HepG2 (cell line): ENCODE data around the gene OR2V2. TPM values are rescaled to one million over a fixed set of nuclear protein-coding genes. Genes with fewer than 3 reads are reported as not detected.

ENCODE experiments used
- DR1 ChIP-seq: sonication (generic); formaldehyde crosslinking; IDR thresholded peaks from 2 replicates; pipeline ENCODE4 v1.8.0; 2021; ENCODE audit warnings: mild to moderate bottlenecking, missing genetic modification reagents, inconsistent platforms
- FOSL2 ChIP-seq: sonication (generic); formaldehyde crosslinking; IDR thresholded peaks from 2 replicates; pipeline ENCODE4 v1.4.0; 2020; ENCODE audit warnings: missing genetic modification reagents
- FOXK2 ChIP-seq: fragments of 450-650 bp; IDR thresholded peaks from 2 replicates; pipeline ENCODE4 v1.6.1; 2016
- NR2C2 ChIP-seq: sonication (generic); formaldehyde crosslinking; IDR thresholded peaks from 2 replicates; pipeline ENCODE4 v1.4.0; 2020; ENCODE audit warnings: missing genetic modification reagents, mild to moderate bottlenecking, moderate library complexity, borderline replicate concordance
- PHF5A ChIP-seq: IDR thresholded peaks from one replicate; pipeline ENCODE4 v1.6.1; 2018; ENCODE audit warnings: low read depth, missing genetic modification reagents; ENCODE audit not compliant: unreplicated experiment
- PITX1 ChIP-seq: sonication (generic); formaldehyde crosslinking; IDR thresholded peaks from 2 replicates; pipeline ENCODE4 v1.5.1; 2020; ENCODE audit warnings: mild to moderate bottlenecking, missing genetic modification reagents
- PRDM10 ChIP-seq: sonication (generic); formaldehyde crosslinking; IDR thresholded peaks from 2 replicates; pipeline ENCODE4 v1.4.0; 2020; ENCODE audit warnings: low read depth, missing genetic modification reagents
- TEF ChIP-seq: sonication (generic); formaldehyde crosslinking; IDR thresholded peaks from 2 replicates; pipeline ENCODE4 v1.5.0; 2020; ENCODE audit warnings: missing genetic modification reagents
- ZBTB10 ChIP-seq: sonication (generic); formaldehyde crosslinking; IDR thresholded peaks from 2 replicates; pipeline ENCODE4 v1.4.0; 2020; ENCODE audit warnings: missing genetic modification reagents, borderline replicate concordance
- ZBTB3 ChIP-seq: sonication (generic); formaldehyde crosslinking; IDR thresholded peaks from 2 replicates; pipeline ENCODE4 v1.4.0; 2020; ENCODE audit warnings: low read depth, mild to moderate bottlenecking, moderate library complexity, missing genetic modification reagents, borderline replicate concordance
- ZBTB44 ChIP-seq: sonication (generic); formaldehyde crosslinking; IDR thresholded peaks from 2 replicates; pipeline ENCODE4 v1.4.0; 2020; ENCODE audit warnings: missing genetic modification reagents
- ZMYM4 ChIP-seq: sonication (generic); formaldehyde crosslinking; IDR thresholded peaks from 2 replicates; pipeline ENCODE4 v1.8.1; 2023; ENCODE audit warnings: mild to moderate bottlenecking, missing genetic modification reagents
- ZNF274 ChIP-seq: sonication (generic); formaldehyde crosslinking; IDR thresholded peaks from 2 replicates; pipeline ENCODE4 v1.5.1; 2020; ENCODE audit warnings: mild to moderate bottlenecking, missing genetic modification reagents
- ZNF280B ChIP-seq: sonication (generic); formaldehyde crosslinking; IDR thresholded peaks from 2 replicates; pipeline ENCODE4 v1.5.0; 2020; ENCODE audit warnings: missing genetic modification reagents, mild to moderate bottlenecking, borderline replicate concordance
- ZNF282 ChIP-seq: fragments of 450-650 bp; IDR thresholded peaks from 2 replicates; pipeline ENCODE4 v1.6.1; 2018; ENCODE audit not compliant: partially characterized antibody
- ZNF441 ChIP-seq: sonication (generic); formaldehyde crosslinking; IDR thresholded peaks from 2 replicates; pipeline ENCODE4 v1.7.0; 2021; ENCODE audit warnings: missing genetic modification reagents, borderline replicate concordance
- ZNF775 ChIP-seq: sonication (generic); formaldehyde crosslinking; IDR thresholded peaks from 2 replicates; pipeline ENCODE4 v1.4.0; 2020; ENCODE audit warnings: missing genetic modification reagents, mild to moderate bottlenecking, moderate library complexity, borderline replicate concordance
- polyA plus RNA-seq, 8 experiments: library from polyadenylated mRNA; depleted of rRNA in 3 of 8; stranded (reverse) in 7 of 8; unstranded in 1 of 8; fragments of >200 nt; fragmentation: Illumina TruSeq in 4 of 8; extraction: Trizol in 4 of 8; gene quantifications; 2 replicates each; pipeline versions ENCODE4 v1.2.1 to v1.2.3, GENCODE V29; 2011 to 2016; ENCODE audit warnings: low read depth in 4 of 8, missing spikeins in 1 of 8, mixed read lengths in 1 of 8; ENCODE audit not compliant: insufficient read depth in 1 of 8
- total RNA-seq, 5 experiments: library from RNA; depleted of rRNA; stranded (reverse); fragments of >200 nt; fragmentation: Illumina TruSeq; extraction: Trizol; gene quantifications; 2 replicates each; pipeline ENCODE4 v1.2.3, GENCODE V29; 2016; ENCODE audit warnings: low read depth in 1 of 5

OR2V2 gene
- total and polyA plus RNA-seq, 2 of the 13 experiments (the other 11 are each of a cell fraction or from before 2014, with no cell fraction given) = not detected

GRCh38 chr5:181187500-181188213 lies 40.3 kb downstream of the OR2V2 start (continued):
- 0 out of 2 replicates have a peak, but pooled peaks have one; percentile 45 for TF ChIP-seq ZBTB44 (CRISPR knock-in tag)
- no peak for TF ChIP-seq ZNF282
- TF ChIP-seq DR1 = no peak
- 0 out of 2 replicates have a peak, but pooled peaks have one; percentile 69 for TF ChIP-seq ZNF775 (CRISPR knock-in tag)
- peak; percentile 87; the same call in 1 of the 2 replicates for TF ChIP-seq ZBTB10 (CRISPR knock-in tag)
- TF ChIP-seq ZNF280B = 0 out of 2 replicates have a peak, but pooled peaks have one; percentile 16
- TF ChIP-seq FOSL2 (CRISPR knock-in tag) = peak; percentile 29; the same call in 1 of the 2 replicates
- TF ChIP-seq TEF (CRISPR knock-in tag) = no peak
- 0 out of 2 replicates have a peak, but pooled peaks have one; percentile 59 for TF ChIP-seq ZBTB3 (CRISPR knock-in tag)
- TF ChIP-seq ZNF441 (CRISPR knock-in tag) = 0 out of 2 replicates have a peak, but pooled peaks have one; percentile 38
- no peak for TF ChIP-seq PHF5A (CRISPR knock-in tag)
- TF ChIP-seq FOXK2 = peak; percentile 21; the same call in 1 of the 2 replicates
- TF ChIP-seq NR2C2 (CRISPR knock-in tag) = 0 out of 2 replicates have a peak, but pooled peaks have one; percentile 52
- peak; percentile 71; the same call in 1 of the 2 replicates for TF ChIP-seq PRDM10 (CRISPR knock-in tag)
- TF ChIP-seq PITX1 (CRISPR knock-in tag) = peak; percentile 92
- TF ChIP-seq ZNF274 (CRISPR knock-in tag) = peak; percentile 55; the same call in 1 of the 2 replicates
- peak; percentile 60 for TF ChIP-seq ZMYM4 (CRISPR knock-in tag)
